Osteoblast (primary cell): ENCODE data around the gene SETD6. TPM values are rescaled to one million over a fixed set of nuclear protein-coding genes. Genes with fewer than 3 reads are reported as not detected.

Experiments used
- DNase-seq: peaks from one replicate; pipeline ENCODE4 v3.0.0; 2011; ENCODE audit warnings: low spot score, mixed read lengths; ENCODE audit not compliant: insufficient read length; ENCODE audit errors: missing footprints
- H2AFZ ChIP-seq: 2 replicates; pipeline ENCODE4 v1.6.0; 2011; ENCODE audit warnings: mild to moderate bottlenecking, low read length
- H3K27ac ChIP-seq: 2 replicates; pipeline ENCODE4 v1.5.1; 2011; ENCODE audit warnings: mild to moderate bottlenecking, low read depth, low read length, moderate library complexity
- H3K27me3 ChIP-seq: 2 replicates; pipeline ENCODE4 v1.6.0; 2012; ENCODE audit warnings: mild to moderate bottlenecking, control low read depth, inconsistent platforms, low read length, moderate library complexity; ENCODE audit not compliant: insufficient read depth
- H3K36me3 ChIP-seq: 2 replicates; pipeline ENCODE4 v1.5.1; 2011; ENCODE audit warnings: mild to moderate bottlenecking, low read length, control low read depth, moderate library complexity; ENCODE audit not compliant: insufficient read depth
- H3K4me1 ChIP-seq: 2 replicates; pipeline ENCODE4 v1.5.1; 2011; ENCODE audit warnings: mild to moderate bottlenecking, low read length, control low read depth, moderate library complexity; ENCODE audit not compliant: insufficient read depth
- H3K4me2 ChIP-seq: 2 replicates; pipeline ENCODE4 v1.6.0; 2011; ENCODE audit warnings: mild to moderate bottlenecking, low read length; ENCODE audit not compliant: insufficient read depth
- H3K4me3 ChIP-seq: fragments of 200-600 bp; sonication (generic); 3 replicates; pipeline ENCODE4 v1.5.1; 2012; ENCODE audit warnings: mild to moderate bottlenecking, low read length, inconsistent platforms; ENCODE audit not compliant: insufficient read depth
- H3K79me2 ChIP-seq: 2 replicates; pipeline ENCODE4 v1.6.0; 2012; ENCODE audit warnings: mild to moderate bottlenecking, low read length, control low read depth, inconsistent platforms; ENCODE audit not compliant: insufficient read depth
- H3K9me3 ChIP-seq: 2 replicates; pipeline ENCODE4 v1.5.1; 2011; ENCODE audit warnings: low read depth, low read length, control low read depth
- H4K20me1 ChIP-seq: 2 replicates; pipeline ENCODE4 v1.6.0; 2012; ENCODE audit warnings: mild to moderate bottlenecking, low read length, control low read depth; ENCODE audit not compliant: insufficient read depth
- CTCF ChIP-seq: IDR thresholded peaks from 2 replicates; pipeline ENCODE4 v1.5.1; 2011; ENCODE audit warnings: mild to moderate bottlenecking, low read depth, low read length, moderate library complexity; ENCODE audit errors: extremely low read depth
- total RNA-seq: library from RNA; depleted of rRNA; stranded (reverse); fragments of >200 nt; gene quantifications from 2 replicates; pipeline ENCODE4 v1.2.3, GENCODE V29; 2012

Gene SETD6
- total RNA-seq, 1 donor, result 12.3 TPM

GRCh38 chr16:58481931-58482330, 33.4 kb upstream of the SETD6 start:
- Histone ChIP-seq H3K4me2 (no peak overlapping the region), H3K27me3 (no peaks in the 10 kb centered on the region), H3K27ac (no peak overlapping the region), H2AFZ (no peak overlapping the region), H3K9me3 (no peaks in the 10 kb centered on the region), H3K4me3 (no peak overlapping the region), H3K79me2 (no peaks in the 10 kb centered on the region), H3K4me1 (no peaks in the 10 kb centered on the region), H4K20me1 (no peaks in the 10 kb centered on the region), H3K36me3 (no peaks in the 10 kb centered on the region)
- TF ChIP-seq CTCF, result no peak
- peak; percentile 50 for DNase-seq

DNA sequence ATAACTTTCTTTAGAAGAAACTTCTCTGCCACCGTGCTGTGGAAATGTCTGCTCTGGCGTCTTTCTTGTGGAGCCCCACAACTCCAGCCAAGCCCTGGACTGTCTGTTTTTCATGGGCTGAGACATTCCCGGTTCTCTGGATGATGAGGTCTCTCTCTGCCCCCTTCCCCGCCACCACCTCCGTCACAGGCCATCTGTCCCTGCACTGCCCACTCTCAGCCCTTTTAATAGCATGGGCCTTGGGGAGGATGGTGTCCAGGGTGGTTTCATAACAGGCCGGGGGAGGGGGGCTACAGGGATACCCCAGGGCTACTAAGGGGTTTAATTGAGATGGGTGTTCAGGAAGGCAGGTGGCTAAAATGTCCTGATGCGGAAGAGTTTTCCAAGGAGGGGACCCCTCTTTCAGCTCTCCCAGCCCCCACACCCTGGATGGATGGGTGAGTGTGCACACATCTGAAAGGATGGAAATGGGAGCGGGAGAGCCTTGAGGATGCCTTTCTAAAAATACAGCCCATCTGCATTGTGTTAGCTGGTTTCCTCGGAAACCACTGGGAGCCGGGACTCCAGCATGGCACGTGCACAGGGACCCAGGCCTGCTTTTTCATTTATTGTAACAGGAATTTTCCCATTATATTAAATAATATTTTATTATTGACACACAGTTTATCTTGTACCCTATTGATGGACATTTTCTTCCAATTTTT, 30.0 kb upstream of the SETD6 start:
- Histone ChIP-seq H3K79me2 (no peaks in the 10 kb centered on the region), H3K4me2 (no peak overlapping the region)

GRCh38 chr16:58487566-58488351, 27.6 kb upstream of the SETD6 start:
- Histone ChIP-seq H3K4me3 (peak overlapping the region; percentile 39), H3K4me1 (no peaks in the 10 kb centered on the region), H3K9me3 (no peaks in the 10 kb centered on the region), H3K79me2 (no peaks in the 10 kb centered on the region), H3K4me2 (peak overlapping the region; percentile 63), H3K27me3 (no peaks in the 10 kb centered on the region), H3K27ac (no peak overlapping the region), H4K20me1 (no peaks in the 10 kb centered on the region), H3K36me3 (no peaks in the 10 kb centered on the region), H2AFZ (peak overlapping the region; percentile 65)
- TF ChIP-seq CTCF, result peak; percentile 75
- DNase-seq, result peak; percentile 97

More for the DNA sequence above, 30.0 kb upstream of the SETD6 start:
- DNase-seq, result peak; percentile 34
- Histone ChIP-seq H3K4me1 (no peaks in the 10 kb centered on the region), H3K27ac (no peak overlapping the region), H3K36me3 (no peaks in the 10 kb centered on the region), H3K4me3 (no peak overlapping the region), H3K9me3 (no peaks in the 10 kb centered on the region), H3K27me3 (no peaks in the 10 kb centered on the region), H4K20me1 (no peaks in the 10 kb centered on the region), H2AFZ (no peak overlapping the region)
- TF ChIP-seq CTCF, result no peak

DNA sequence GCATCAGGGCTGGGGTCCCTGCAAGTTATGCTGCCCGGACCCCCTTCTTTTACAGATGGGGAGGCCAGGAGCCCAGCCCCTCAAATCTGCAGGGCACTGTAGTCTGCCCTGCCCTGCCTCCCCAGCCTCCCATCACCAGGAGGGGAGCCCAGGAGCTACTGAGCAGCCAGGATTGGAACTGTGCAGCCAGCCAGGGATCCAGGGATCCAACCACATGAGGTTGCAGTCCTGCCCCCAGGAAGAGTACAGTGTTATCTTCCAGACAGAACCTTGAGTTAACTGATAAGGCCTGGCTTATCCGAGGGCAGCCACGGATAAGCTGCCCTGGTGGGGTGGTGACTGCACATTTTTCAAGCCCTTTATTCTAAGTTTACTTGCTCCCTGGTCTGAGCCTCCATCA, 26.8 kb upstream of the SETD6 start:
- no peak overlapping the region for H2AFZ ChIP-seq

More for the DNA sequence above, 26.8 kb upstream of the SETD6 start:
- Histone ChIP-seq H3K4me3 (no peak overlapping the region), H3K4me2 (no peak overlapping the region), H3K4me1 (no peaks in the 10 kb centered on the region), H3K79me2 (no peaks in the 10 kb centered on the region), H3K27me3 (no peaks in the 10 kb centered on the region), H3K9me3 (no peaks in the 10 kb centered on the region), H3K36me3 (no peaks in the 10 kb centered on the region), H4K20me1 (no peaks in the 10 kb centered on the region), H3K27ac (no peak overlapping the region)
- no peak for TF ChIP-seq CTCF
- peak; percentile 54 for DNase-seq
